GM21723 (cell line): ENCODE results near the gene TBC1D16.

Experiments used
- ATAC-seq: cut with Tn5 transposase; IDR thresholded peaks from one replicate; pipeline ENCODE4 v1.9.1; 2021; ENCODE audit warnings: mild to moderate bottlenecking, moderate library complexity; ENCODE audit not compliant: unreplicated experiment

TBC1D16 gene

DNA sequence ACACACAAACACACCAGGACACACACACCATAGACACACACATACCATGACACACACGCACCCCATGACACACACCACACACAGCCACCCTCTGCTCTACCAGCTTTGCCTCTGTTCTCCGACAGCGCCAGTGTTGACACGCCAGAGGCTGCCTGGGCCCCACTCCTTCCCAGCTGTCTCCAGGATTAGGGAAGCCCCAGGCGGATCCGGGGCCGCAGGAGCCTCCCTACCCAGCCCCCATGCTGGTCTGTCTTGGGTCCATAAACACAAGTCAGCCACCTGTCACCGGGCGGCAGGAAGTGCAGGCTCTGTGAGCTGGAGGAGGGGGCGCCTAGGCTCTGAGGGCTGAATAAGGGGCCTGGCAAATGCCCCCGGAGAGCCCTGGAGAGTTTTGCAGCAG lies 10.5 kb downstream of the TBC1D16 start:
- ATAC-seq: no peak

DNA sequence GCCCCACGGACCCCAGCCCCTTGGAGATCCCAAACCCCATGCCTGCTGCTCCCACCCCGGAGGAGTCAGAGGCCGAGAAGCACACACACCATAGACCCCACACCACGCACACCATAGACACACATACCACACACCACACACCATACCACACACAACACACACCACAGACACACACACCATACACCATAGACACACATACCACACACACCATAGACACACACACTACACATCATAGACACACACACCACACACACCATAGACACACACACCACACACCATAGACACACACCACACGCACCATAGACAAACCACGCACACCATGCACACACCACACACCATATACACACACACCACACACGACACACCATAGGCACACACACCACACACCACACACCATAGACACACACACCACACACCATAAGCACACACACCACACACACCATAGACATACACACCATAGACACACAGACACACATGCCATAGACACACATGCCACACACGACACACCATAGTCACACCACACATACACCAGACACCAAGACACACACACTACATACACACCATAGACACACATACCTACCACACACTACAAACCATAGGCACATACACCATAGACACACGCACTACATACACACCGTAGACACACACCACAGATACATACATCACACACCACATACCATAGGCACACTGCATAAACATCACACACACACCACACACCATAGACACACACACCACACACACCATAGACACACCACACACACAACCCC lies 11.3 kb downstream of the TBC1D16 start:
- no peak for ATAC-seq

DNA sequence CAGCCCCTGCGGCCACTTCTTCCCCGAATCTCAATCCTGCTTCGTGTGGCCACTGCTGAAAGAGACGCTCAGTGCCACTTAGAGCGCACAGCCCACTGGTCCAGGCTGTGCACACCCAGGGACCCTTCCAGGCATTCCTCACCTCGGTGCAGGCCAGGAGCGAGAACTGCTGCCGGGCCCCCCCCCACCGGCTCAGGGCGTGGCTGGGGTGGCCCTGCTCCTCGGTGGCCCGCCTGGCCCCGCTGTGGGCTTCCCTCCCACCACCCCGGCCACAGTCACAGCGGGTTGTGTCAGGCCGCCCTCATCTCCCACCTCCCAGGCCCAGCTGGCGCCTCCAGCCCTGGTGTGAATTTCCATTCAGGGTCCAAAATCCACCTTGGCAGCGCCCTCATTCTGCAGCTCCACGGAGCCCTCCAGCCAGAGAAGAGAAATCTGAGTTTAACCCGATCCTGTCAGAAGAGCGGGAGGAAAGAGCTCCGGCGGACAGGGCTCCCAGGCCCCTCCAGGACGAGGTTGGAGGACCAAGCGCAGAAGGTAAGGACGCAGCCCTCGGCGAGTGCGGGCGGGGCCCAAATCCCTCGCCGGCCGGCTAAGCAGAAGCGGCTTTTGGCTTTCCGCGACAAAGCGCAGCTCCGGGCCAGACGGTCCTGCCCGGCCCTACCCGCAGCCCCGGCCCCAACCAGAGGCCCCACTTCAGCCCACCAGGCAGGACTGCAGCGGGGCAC lies 12.0 kb downstream of the TBC1D16 start:
- ATAC-seq: no peak

DNA sequence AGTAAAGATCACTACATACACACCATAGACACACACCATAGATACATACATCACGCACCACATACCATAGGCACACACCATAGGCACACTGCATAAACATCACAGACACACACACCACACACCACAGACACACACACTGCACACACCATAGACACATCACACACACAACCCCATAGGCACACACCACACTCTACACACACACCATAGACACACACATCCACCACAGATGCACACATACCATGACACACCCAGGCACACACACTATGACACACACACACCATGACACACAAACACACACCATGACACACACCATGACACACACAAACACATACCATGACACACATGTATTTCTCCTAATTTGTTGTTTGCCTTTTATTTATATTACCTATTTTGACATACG lies 14.1 kb downstream of the TBC1D16 start:
- no peak for ATAC-seq

DNA sequence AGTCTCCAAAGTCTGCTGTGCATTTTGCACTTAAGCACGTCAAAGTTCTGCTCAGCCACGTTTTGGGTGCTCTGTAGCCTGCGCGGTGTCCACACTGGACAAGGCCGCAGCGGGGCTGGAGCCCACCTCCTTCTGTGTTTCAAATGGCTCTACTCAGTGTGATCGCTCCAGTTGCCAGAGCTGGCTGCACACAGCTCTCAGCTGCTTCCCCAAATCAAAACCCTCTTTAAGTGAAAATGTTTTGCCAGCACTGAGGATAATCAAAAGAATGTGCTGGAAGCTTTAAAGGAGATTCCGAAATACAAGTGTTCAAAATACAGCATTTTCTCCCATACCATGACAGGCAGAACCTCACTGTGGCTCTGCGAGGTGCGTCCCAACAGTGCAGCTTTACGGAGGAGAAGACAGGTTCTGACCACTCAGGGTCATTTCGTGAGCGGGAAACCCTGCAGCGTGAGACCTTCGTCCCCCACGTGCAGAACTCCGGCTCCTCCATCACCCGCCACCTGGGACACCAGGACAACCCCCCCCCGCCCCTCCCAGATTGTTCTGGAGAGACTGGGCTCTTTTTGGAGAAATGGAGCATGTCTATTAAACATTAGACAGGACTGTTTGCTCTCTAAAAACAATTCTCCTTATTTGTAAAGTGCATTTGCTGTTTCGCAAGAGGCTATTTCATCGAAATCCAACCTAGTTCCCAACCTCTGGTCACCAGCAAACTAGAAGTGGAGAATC lies 16.6 kb downstream of the TBC1D16 start:
- ATAC-seq: no peak

DNA sequence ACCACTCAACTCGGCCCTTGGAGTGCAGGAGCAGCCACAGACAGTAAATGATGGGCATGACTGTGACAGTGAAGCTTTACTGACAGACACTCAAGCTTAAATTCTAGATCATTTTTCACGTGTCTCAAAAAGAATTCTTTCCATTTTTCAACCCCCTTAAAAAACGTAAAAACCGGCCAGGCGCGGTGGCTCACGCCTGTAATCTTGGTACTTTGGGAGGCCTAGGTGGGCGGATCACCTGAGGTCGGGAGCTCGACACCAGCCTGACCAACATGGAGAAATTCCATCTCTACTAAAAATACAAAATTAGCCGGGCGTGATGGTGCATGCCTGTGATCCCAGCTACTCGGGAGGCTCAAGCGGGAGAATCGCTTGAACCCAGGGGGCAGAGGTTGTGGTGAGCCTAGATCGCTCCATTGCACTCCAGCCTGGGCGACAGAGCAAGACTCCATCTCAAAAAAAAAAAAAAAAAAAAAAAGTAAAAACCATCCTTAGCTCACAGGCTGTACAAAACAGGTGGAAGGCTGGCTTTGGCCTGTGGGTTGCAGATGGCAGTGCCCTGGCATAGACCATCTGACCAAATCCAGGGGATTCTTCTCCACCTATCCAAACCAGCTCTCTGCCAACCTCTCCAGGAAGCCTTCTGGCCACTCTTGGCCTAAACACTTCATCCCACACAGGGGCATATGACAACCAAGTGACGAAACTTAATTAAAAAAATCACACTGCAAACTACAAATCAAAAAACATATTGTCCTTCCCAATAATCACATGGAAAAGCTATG lies 18.3 kb downstream of the TBC1D16 start:
- no peak for ATAC-seq

DNA sequence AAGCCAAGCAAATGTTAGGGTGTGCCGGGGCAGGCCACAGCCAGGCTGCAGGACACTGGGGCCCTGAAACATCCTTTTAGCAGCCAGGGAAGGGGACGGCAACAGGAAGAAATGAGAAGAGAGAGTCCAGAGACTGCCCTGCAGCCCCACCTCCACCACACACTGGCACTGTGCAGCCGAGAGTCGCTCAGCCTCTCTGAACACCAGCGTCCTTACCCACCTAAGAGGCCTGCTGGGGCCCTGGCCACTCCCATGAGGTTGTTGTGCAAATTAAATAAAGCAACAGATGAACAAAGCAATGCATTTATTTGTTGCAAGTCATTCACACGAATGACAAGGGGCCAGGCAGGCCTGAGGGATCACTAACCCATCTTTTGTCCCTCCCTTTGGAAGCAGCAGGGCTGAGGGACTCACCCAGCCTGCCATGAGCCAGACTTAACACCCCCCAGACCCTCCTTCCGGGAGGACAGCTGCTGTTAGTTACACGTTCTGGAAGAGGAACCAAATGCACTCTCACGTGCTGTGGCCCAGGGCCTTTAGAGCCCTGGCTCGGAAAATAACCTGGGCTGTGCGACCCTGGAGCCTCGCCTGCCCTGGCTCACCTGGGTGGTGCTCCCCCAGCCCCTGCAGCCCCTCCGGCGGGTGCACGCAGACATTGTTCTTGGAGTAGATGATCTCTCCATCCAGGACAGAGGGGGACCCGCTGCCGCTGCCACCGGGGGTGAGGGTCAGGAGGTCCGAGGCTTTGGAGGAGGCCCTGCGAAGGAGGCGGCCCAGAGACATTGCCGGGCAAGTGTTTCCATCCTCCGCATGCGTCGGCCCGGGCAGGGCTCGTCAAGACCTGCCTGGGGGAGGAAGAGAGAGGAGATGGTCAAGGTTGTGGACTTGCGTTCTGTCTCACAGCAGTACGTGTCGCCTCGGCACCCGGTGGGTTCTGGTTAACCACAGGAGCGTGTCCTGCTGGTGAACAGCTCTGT lies 22.6 kb downstream of the TBC1D16 start:
- no peak for ATAC-seq

DNA sequence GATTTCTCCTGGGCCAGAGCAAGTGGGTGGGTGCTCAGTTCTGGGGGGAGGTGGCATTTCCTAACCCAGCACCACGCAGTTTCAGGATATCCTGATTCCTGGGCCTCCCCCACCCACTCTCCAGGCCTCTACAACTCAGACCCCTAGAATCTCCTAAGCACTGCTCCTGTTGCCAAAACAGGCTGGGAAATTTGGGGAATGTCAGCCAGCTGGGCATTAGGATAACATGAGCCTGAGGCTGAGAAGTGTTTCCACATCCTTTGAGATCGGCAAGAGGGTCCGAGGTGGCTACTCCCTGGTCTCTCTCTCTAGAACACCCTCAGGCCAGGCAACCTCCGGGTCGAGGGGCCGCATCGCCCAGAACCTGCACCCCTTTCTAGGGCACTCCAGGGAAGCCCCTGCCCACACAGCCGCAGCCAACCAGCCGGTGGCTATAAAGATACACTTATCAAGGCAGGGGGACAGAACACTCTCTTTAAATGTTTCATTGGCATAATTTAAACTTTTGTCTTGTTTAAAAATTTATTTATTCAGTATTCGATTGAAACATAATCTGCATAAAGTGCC lies 23.6 kb downstream of the TBC1D16 start:
- no peak for ATAC-seq

DNA sequence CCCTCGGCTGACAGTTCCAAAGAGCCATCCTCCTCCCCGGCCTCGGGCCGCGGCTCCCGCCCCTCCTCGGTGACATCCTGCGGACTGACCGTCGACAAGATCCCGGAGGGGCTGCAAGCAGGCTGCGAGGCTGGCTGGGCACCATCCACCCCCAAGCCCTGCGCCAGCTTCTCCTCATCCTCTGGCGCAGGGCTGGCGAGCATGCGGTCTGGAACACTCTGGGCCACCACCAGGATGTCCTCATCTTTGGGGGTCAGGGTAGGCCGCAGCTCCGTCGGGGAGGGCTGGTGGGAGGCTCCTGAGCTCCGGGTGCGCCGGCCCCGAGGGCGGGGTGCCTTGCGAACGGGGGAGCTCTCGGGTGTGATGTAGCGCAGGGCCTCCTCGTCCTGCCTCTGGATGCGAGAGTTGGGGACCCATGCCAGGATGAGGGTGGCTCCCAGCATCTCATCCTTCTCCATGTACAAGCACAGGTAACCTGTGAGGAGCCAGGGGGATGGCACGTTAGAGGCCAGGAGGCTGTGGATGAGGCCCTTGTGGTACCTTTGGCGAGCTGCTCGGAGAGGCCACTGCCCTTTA lies 25.3 kb downstream of the TBC1D16 start:
- ATAC-seq: no peak

DNA sequence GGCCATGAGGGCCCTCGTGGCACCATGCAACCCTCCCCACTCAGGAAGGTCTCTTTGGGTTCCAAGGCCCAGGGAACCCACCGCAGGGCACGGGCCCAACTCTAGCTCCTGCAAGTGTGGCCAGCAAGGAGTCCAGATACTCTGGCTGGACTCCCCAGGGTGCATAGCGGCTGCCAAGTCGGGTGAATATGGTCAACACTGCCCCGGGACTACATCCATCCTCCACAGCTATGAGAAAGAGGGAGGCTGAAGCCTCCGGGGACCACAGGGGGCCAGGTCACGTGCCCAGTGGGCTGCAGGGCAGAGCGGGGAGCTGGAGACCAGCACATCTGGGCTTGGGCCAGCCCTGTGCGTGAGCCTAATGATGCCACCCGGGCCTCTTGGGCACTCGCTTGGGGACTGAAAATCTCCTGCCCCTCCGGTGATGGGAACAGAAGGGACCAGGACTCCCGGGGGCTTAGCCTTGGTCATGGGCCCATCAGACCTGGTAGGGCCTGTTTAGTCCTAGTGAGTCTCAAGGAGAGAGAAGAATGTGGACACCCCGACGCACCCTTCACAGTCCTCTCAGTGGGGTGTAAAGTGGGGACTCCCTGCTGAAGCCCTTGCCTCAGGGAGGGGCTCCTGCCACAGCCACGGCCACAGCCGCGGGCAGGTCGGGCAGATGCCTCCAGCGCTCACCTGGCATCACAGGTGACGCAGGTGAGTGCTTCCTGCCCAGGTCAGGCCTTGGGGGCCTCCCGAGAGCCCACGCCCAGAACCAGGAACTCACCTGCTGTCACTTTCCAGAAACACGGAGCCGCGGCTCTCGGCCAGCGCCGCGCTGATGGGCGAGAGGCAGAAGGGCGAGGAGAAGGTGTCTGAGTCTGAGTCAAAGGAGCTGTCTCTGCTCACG lies 26.0 kb downstream of the TBC1D16 start:
- no peak for ATAC-seq

DNA sequence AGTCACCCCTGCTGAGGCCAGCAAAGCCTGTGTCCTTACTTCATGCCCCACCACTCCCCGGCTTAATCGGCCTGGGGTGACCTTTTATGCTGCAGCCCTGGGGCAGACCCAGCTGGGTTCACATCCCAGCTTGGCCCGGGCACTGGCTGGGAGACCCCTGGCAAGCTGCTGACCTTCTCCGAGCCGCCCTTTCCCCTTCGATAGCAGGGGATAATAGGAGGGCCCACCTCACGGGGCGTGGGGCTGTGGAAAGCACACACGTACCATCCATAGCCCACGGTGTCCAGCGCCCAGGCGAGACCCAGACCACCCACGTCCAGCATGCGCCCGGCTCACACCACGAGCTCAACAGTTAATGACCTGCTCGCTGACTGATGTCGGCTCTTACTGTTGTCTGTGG lies 26.8 kb downstream of the TBC1D16 start:
- no peak for ATAC-seq

DNA sequence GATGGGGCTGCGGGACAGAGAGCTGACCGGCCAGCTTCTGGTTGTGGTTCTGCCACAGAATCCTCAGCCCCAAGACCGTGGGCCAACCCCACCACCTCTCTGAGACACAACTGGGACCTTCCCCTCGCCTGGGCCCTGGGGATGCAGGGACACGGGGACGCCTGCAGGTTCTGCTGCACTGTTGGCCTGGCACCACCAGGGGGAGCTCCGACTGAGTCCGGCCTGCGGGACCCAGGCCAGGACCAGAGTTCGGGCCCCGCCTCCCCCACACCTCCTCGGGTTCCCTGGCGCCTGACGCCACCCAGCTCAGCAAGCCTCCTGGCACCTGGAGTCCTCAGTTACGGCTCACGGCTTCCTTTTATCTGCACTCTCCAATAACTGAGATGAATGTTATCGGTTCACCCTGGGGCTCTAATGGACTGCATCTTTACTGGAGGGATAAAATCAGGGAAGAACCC lies 27.3 kb downstream of the TBC1D16 start:
- ATAC-seq: no peak

DNA sequence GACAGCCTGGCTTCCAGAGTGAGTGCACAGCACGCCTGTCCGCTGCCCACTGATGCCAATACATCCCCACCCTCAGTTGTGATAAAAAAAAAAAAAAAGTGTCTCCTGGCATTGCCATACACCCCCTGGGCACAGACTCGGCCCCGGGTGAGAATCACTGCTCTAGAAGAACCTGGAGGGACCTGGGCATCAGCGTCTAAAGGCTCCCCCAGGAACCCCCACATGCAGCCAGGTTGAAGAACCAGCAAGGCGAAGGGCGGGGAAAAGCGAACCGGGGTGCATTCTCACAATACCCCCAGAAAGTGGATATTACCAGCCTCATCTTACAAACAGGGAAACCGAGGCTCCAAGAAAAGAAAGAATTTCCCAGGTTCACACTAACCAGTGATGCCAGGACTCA lies 27.7 kb downstream of the TBC1D16 start:
- no peak for ATAC-seq

DNA sequence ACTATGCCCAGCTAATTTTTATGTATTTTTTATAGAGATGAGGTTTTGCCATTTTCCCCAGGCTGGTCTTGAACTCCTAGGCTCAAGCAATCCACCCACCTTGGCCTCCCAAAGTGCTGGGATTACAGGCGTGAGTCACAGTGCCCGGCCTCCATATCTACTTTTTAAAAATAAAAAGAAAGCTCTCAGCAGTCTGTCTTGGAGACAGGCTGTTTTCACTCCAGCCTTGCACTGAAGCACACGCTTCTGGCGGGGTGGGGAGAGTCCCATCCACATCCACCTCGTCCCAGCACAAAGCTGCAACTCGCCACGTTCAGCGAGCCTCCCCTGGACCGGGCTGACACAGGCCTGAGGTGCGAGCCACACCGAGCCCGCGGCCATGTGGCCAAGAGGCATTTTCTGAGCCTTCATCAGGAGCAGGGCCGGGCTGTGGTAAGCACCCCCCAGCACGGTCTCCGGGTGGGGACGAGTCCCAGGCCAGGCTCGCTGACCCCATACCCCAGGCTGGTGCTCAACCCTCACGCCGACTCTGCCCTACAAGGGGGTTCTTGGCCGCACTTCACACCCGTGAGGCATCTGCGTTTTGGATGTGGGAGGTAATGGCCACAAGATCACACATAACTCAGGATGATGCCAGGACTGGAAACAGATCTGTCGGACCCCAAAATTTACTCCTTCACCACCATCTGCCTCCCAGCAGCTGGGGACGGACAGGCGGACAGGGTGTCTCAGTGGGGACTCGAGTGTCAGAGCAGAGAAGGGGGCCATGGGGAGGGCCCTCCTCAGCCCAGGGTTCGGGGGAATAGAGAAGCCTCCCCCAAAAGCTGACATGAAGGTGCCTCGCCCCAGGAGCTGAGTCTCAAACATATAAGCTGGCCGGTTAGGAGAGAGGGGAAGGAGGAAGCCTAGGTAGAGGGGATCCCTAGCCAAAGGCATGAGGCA lies 28.6 kb downstream of the TBC1D16 start:
- no peak for ATAC-seq

DNA sequence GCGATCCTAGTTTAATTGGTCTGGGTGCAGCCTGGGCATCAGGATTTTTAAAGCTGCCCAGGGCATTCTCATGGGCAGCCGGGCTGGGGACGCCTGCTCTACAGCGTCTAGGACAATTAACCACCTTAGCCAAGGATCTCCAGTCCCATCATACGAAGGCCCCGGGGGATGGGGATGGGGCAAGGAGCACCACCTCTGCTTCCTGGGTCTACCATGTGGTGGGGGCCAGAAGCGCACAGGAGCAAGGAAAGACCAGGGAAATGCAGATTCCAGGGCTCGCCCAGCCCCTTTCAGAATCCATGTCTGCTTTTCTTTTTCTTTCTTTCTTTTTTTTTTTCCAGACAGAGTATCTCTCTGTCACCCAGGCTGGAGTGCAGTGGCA lies 29.3 kb downstream of the TBC1D16 start:
- ATAC-seq: no peak

DNA sequence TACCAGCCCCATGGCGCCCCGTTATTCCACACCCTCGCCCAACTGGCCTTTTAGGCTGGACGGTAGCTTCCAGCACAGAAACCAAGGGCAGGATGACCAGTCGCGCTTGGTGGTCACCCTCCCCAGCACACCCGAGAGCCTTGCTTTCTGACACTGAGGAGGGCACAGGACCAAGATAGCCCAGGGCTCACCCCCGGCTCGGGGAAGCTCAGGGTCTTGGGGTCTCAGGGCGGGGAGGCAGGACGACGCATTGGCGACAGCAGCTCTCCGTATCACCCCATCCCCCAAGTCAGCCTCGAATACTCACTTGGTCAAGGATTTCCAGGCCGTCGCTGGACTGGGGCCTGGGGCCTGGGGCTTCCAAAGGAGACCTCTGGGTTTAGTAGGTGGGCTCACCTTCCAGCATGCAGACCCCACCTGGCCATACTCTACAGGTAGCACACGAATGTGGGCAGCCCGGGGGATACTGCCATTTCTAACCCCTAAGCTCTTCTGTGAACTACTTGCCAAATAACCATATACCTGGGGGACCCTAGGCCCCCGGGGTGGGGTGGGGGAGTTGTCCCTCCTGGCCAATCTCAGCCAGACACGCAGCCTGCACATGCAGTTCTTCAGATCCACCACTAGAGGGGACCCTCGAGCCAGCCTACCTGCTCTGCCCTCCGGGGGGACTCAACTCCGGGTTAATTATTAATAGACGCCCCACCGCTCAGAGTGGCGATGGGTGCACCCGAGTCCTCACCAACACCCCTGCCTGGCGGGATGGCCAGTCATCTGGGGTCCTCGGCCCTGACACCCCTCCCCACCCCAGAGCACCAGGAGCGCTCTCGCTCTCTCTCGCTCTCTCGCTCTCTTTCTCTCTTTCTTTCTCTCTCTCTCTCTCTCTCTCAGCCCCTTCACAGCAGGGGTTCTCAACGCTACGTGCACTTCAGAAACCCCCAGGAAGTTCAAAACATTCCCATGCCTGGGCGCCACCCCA lies 30.0 kb downstream of the TBC1D16 start:
- ATAC-seq: no peak
